Activated naive CD8-positive, alpha-beta T cell (primary cell): ENCODE measurements around the gene ATG7.

Experiments
- H3K27ac Mint-ChIP-seq: one replicate; pipeline ENCODE4 v1.8.0; 2021; ENCODE audit warnings: mixed read lengths
- H3K27me3 Mint-ChIP-seq: one replicate; pipeline ENCODE4 v1.8.0; 2021; ENCODE audit warnings: mixed read lengths
- H3K36me3 Mint-ChIP-seq: one replicate; pipeline ENCODE4 v1.8.0; 2021; ENCODE audit warnings: mixed read lengths
- H3K4me1 Mint-ChIP-seq: one replicate; pipeline ENCODE4 v1.8.0; 2021; ENCODE audit warnings: low read depth, mixed read lengths
- H3K4me3 Mint-ChIP-seq: one replicate; pipeline ENCODE4 v1.8.0; 2021; ENCODE audit warnings: mild to moderate bottlenecking, mixed read lengths
- H3K9me3 Mint-ChIP-seq: one replicate; pipeline ENCODE4 v1.8.0; 2021; ENCODE audit warnings: low read depth, mixed read lengths

The ATG7 gene

DNA sequence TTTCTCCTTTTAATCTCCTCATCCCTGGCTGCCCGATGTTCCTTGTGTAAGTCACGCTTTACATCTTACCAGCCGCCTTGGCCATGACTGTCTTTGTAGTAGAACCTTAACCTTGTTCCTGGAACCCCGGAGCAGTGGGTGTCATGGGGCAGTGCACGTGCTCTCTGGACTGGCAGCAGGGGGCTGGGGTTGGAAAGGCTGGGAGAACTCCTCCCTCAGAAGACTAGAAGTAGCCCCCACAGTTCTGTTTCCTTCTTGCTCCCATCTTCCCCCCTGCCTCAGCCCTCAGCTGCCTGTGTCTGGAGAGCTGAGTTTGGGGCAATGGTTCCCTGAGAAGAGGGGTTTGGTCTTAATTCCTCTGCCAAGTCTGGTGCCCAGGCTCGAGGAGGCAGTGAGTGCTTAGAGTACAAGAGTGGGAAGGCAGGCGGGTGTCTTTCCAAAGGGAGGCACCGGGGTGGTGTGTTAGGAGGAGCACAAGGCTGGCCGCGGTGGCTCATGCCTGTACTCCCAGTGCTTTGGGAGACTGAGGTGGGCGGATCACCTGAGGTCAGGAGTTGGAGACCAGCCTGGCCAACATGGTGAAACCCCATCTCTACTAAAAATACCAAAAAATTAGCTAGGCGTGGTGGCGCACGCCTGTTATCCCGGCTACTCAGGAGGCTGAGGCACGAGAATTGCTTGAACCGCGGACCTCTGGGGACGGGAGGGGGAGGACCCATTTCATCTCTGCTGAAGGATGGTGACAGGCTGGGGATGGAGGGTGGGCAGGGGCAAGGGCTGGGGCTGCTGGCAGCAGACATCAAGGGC is 271.1 kb downstream of the ATG7 start:
- Mint-ChIP-seq H3K4me1 (no peaks in the 10 kb centered on the region), H3K9me3 (no peaks in the 10 kb centered on the region), H3K27me3 (no peaks in the 10 kb centered on the region), H3K36me3 (peaks cover 8% of the 10 kb centered on the region), H3K4me3 (no peak overlapping the region), H3K27ac (no peak overlapping the region)

- Mint-ChIP-seq H3K9me3 (no peaks in the 10 kb centered on the region), H3K4me3 (no peak overlapping the region), H3K27me3 (no peaks in the 10 kb centered on the region), H3K36me3 (peaks cover 8% of the 10 kb centered on the region), H3K4me1 (no peaks in the 10 kb centered on the region), H3K27ac (no peak overlapping the region)
These were observed 271.8 kb downstream of the ATG7 start for GRCh38 chr3:11543948-11544387.

DNA sequence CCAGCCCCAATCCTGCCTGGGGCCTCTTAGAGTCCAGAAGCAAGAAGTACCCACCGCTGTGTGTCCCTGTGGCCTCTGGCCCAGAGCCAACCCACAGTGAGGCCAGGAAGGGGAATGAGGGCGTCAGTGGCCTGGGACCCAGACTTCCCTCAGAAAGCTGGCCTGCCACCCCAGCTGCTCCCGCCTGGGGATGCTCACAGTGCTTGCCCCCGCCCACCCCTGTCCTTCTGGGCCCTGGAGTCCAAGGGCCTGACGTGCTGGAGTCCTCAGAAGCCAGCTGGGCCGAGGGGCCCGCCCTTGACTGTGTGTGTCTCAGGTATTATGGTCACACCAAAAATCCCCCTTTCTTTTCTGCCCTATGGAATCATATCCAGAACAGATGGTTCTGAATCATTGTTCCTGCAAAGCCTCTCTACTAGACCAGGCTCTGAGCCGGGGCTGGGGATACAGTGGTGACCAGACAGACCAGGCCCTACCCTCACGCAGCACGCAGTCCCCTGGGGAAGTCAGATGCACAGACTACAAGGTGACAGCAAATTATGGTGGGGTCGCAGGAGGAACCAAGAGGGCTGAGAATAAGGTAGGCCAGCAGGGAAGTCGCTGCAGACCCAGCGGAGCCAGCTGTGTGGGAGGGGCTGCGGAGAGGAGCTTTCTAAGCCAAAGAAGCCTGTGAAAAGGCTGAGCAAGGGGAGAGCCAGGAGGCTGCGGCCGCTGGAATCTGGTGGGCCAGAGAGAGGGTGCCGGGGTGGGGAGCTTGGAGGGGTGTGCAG is 272.4 kb downstream of the ATG7 start:
- H3K27ac Mint-ChIP-seq = no peak overlapping the region
- H3K9me3 Mint-ChIP-seq = no peaks in the 10 kb centered on the region
- peaks cover 8% of the 10 kb centered on the region for H3K36me3 Mint-ChIP-seq
- H3K4me3 Mint-ChIP-seq = no peak overlapping the region
- no peaks in the 10 kb centered on the region for H3K4me1 Mint-ChIP-seq
- H3K27me3 Mint-ChIP-seq = no peaks in the 10 kb centered on the region

- no peaks in the 10 kb centered on the region for H3K4me1 Mint-ChIP-seq
- H3K4me3 Mint-ChIP-seq = no peak overlapping the region
- no peak overlapping the region for H3K27ac Mint-ChIP-seq
- peaks cover 8% of the 10 kb centered on the region for H3K36me3 Mint-ChIP-seq
- H3K9me3 Mint-ChIP-seq = no peaks in the 10 kb centered on the region
- H3K27me3 Mint-ChIP-seq = no peaks in the 10 kb centered on the region
These were observed 273.1 kb downstream of the ATG7 start for GRCh38 chr3:11545186-11545851.

GRCh38 chr3:11546657-11547302 is 274.6 kb downstream of the ATG7 start:
- H3K36me3 Mint-ChIP-seq = peaks cover 8% of the 10 kb centered on the region
- peaks cover 2% of the 10 kb centered on the region for H3K4me1 Mint-ChIP-seq
- no peak overlapping the region for H3K27ac Mint-ChIP-seq
- H3K4me3 Mint-ChIP-seq = no peak overlapping the region
- H3K27me3 Mint-ChIP-seq = no peaks in the 10 kb centered on the region
- H3K9me3 Mint-ChIP-seq = no peaks in the 10 kb centered on the region

GRCh38 chr3:11547498-11547897 is 275.3 kb downstream of the ATG7 start:
- Mint-ChIP-seq H3K27ac (peak overlapping the region; percentile 28), H3K36me3 (peaks cover 8% of the 10 kb centered on the region), H3K27me3 (no peaks in the 10 kb centered on the region), H3K4me3 (no peak overlapping the region), H3K9me3 (no peaks in the 10 kb centered on the region), H3K4me1 (peaks cover 2% of the 10 kb centered on the region)

DNA sequence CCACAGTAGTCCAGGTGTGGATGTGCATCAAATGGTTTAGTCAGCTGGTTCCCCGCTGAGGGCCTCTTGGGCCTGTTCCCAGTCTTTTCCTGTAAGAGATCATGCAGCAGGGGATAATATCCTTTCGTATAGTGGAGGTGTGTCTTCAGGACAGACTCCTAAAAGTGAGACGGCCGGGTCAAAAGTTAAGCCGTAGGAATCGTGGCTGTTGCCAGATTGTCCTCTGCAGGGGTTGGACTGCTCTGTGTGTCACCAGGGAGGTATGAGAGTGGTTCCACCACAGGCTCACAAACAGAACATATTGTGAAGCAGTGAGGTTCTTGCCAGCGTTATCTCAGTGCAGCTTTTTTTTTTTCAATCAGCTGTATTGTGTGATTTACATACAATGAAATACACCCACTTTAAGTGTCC is 276.5 kb downstream of the ATG7 start:
- no peak overlapping the region for H3K4me3 Mint-ChIP-seq

DNA sequence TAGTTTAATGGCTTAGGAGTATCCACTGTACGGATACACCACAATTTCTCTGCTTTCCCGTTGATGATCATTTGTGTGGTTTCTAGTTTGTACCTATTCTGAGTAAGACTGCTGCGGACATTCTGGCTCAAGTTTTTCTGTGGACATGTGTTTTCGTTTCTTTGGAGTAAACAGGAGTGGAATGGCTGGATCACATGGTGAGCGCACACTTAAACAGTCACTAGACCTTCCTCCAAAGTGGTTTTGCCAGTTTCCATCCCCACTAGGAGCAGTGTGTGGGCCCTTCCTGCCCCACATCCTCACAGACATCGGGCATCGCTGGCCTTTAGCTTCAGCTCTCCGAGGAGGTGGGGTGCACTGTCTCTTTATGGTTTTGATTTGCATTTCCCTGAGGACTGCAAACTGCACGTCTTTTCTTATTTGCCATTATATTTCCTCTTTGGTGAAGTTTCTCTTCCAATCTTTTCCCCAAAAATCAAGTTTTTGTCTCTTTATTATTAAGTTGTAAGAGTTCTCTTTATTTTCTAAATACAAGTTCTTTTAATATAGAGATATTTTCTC is 277.5 kb downstream of the ATG7 start:
- Mint-ChIP-seq H3K4me1 (peaks cover 2% of the 10 kb centered on the region), H3K9me3 (no peaks in the 10 kb centered on the region), H3K27ac (no peak overlapping the region), H3K4me3 (no peak overlapping the region), H3K27me3 (no peaks in the 10 kb centered on the region), H3K36me3 (peaks cover 8% of the 10 kb centered on the region)

More for the DNA sequence above, 276.5 kb downstream of the ATG7 start:
- H3K9me3 Mint-ChIP-seq = no peaks in the 10 kb centered on the region
- H3K4me1 Mint-ChIP-seq = peaks cover 2% of the 10 kb centered on the region
- peaks cover 8% of the 10 kb centered on the region for H3K36me3 Mint-ChIP-seq
- no peaks in the 10 kb centered on the region for H3K27me3 Mint-ChIP-seq
- peak overlapping the region; percentile 64 for H3K27ac Mint-ChIP-seq

DNA sequence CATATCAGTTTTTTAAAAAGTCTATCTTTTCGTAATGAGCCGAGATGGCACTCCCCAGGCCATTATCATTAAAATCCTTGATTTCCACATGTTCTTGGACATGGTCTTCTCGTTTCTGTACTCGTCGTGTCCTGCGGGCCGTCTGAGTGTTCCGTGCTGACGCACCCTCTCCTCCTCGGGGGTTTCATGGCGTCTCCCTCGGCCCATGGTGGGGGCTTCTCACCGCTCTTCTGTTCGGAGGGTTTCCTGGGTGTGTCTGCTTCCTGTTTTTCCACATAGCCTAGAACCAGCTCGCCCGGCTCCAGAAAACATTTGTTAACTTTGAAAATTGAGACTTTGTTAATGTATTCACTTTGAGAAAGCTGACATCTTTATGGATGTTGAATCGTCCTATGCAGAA is 278.8 kb downstream of the ATG7 start:
- H3K4me3 Mint-ChIP-seq = no peak overlapping the region
- peaks cover 2% of the 10 kb centered on the region for H3K4me1 Mint-ChIP-seq
- H3K36me3 Mint-ChIP-seq = peaks cover 8% of the 10 kb centered on the region
- H3K9me3 Mint-ChIP-seq = no peaks in the 10 kb centered on the region
- no peak overlapping the region for H3K27ac Mint-ChIP-seq
- H3K27me3 Mint-ChIP-seq = no peaks in the 10 kb centered on the region

DNA sequence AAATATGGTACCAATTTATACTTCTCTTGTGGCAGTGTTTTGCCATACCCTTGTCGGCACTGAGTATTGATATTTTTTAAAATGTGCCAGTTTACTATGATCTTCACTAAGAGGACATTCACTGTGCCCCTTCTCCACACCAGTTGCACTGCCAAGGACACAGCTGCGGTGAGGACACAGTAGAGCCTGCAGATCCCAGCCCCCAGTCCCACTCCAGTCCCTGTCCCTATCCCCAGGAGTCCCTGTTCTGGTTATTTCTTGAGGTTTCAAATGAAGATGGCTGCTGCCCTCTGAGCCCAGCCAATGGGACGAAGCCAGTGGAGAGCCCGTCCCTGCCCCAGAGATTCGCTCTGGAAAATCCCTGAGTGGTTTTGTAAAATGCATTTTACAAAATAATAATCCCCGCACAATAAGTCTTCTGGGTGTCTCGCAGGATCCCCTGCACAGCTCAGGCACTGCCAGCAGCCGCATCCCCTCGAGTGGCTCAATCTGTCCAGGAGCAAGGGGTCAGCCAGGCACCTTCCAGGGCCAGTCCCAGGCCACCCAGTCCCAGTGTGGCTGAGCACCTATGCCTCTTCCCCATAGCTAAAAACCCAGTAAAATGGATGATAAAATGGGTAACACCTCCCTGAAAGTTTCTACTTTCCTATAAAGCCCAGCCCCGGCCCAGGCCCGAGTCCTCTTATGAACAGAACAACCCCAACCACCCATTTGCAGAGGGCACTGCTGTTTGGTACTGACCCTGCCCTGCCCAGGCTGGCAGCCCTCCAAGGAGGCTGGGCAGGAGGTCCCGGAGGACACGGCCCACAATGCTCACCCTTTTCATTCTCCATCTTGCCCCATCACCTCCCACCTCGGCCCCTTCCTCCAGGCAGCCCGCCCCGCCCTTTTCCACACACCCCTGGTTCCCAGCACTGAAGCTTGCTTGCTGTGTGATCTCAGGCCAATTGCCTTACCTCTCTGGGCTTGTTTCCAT is 280.4 kb downstream of the ATG7 start:
- Mint-ChIP-seq H3K4me1 (peaks cover 2% of the 10 kb centered on the region), H3K27ac (peak overlapping the region; percentile 50), H3K9me3 (no peaks in the 10 kb centered on the region), H3K27me3 (no peaks in the 10 kb centered on the region), H3K36me3 (peaks cover 2% of the 10 kb centered on the region), H3K4me3 (no peak overlapping the region)

DNA sequence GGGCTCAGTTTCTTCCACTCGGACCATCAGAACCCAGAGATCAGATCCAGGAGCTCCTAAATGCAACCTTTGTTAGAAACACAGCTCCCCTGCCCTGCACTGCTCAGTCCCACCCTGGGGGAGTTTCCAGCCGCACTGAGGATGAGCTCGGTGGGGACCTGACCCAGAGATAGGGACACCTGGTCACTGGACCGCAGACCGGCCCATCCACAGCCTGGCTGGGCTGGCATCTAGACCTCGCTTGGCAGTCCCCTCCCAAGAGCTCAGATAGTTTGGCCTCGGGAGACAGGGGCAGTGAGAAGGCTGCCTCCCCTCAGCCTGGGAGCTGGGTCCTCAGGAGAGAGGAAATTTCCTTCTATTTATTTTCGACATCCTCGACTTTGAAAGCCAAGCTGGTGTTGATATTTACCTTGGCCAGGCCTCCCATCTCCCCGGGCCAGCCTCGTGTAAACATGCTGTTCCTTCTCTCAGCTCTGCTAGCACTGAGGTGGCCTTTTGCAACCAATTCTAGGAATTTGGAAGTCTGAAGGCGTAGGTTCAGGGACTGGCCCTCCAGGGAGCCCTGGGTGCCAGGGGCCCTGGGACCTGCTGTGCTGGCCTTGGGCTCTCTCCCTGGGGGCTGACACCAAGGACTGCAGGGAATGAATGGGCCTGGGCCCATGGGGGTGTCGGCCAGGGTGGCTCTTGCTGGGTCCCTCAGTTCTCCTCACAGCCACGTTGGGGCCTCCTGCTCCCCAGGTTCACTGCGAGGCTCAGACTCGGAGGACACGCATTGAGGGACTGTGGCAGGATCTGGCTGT is 281.4 kb downstream of the ATG7 start:
- no peak overlapping the region for H3K4me3 Mint-ChIP-seq
- peak overlapping the region; percentile 50 for H3K27ac Mint-ChIP-seq
- H3K9me3 Mint-ChIP-seq = no peaks in the 10 kb centered on the region
- H3K36me3 Mint-ChIP-seq = no peaks in the 10 kb centered on the region
- no peaks in the 10 kb centered on the region for H3K27me3 Mint-ChIP-seq
- peaks cover 5% of the 10 kb centered on the region for H3K4me1 Mint-ChIP-seq

- H3K4me3 Mint-ChIP-seq = no peak overlapping the region
- no peak overlapping the region for H3K27ac Mint-ChIP-seq
These were observed 282.0 kb downstream of the ATG7 start for GRCh38 chr3:11554236-11554610.

DNA sequence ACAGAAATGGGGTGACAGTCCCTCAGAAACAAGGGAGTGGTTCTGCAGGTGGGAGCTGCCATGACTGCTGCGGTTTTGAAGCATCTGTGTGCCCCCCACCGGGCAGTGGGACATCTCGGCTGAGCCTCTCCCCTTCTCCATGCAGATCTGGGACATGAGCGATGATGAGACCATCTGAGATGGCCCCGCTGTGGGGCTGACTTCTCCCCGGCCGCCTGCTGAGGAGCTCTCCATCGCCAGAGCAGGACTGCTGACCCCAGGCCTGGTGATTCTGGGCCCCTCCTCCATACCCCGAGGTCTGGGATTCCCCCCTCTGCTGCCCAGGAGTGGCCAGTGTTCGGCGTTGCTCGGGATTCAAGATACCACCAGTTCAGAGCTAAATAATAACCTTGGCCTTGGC is 282.5 kb downstream of the ATG7 start:
- H3K36me3 Mint-ChIP-seq = no peaks in the 10 kb centered on the region
- no peak overlapping the region for H3K27ac Mint-ChIP-seq
- H3K9me3 Mint-ChIP-seq = no peaks in the 10 kb centered on the region
- H3K4me3 Mint-ChIP-seq = no peak overlapping the region
- H3K4me1 Mint-ChIP-seq = peaks cover 5% of the 10 kb centered on the region
- no peaks in the 10 kb centered on the region for H3K27me3 Mint-ChIP-seq

More at GRCh38 chr3:11554236-11554610, 282.0 kb downstream of the ATG7 start:
- Mint-ChIP-seq H3K9me3 (no peaks in the 10 kb centered on the region), H3K4me1 (peaks cover 5% of the 10 kb centered on the region), H3K36me3 (no peaks in the 10 kb centered on the region), H3K27me3 (no peaks in the 10 kb centered on the region)
